Measurements from ENCODE around the gene HEPHL1.

HEPHL1 gene

GRCh38 chr11:94133752-94134151 lies 112.6 kb downstream of the HEPHL1 start:
- no peaks in the 10 kb centered on the region for H3K36me3 ChIP-seq
- H3K4me3 ChIP-seq (ENCODE audit: low read depth in 1 of 2, low read length in 1 of 2): no peak overlapping the region
- H3K4me1 ChIP-seq (ENCODE audit: control insufficient read depth in 1 of 2, insufficient read depth in 1 of 2, low read depth in 1 of 2, low read length in 1 of 2): peaks cover 16 to 21% of the 10 kb centered on the region in 2 experiments
- H3K27ac ChIP-seq: no peak overlapping the region
- no peak for TF ChIP-seq CTCF (IDR thresholded peaks at IDR 0.05)
- peaks cover 28% of the 10 kb centered on the region for H3K27me3 ChIP-seq
- H3K9me3 ChIP-seq: no peaks in the 10 kb centered on the region

GRCh38 chr11:94134651-94135512 lies 113.7 kb downstream of the HEPHL1 start:
- H3K4me1 ChIP-seq (ENCODE audit: control insufficient read depth in 1 of 2, insufficient read depth in 1 of 2, low read depth in 1 of 2, low read length in 1 of 2): peaks cover 6 to 10% of the 10 kb centered on the region in 2 experiments
- H3K9me3 ChIP-seq: no peaks in the 10 kb centered on the region
- H3K27ac ChIP-seq: no peak overlapping the region
- H3K4me3 ChIP-seq (ENCODE audit: low read depth in 1 of 2, low read length in 1 of 2): no peak overlapping the region
- H3K27me3 ChIP-seq: peaks cover 16% of the 10 kb centered on the region
- TF ChIP-seq CTCF (IDR thresholded peaks at IDR 0.05): no peak
- H3K36me3 ChIP-seq: no peaks in the 10 kb centered on the region

- no peaks in the 10 kb centered on the region for H3K36me3 ChIP-seq
- H3K27me3 ChIP-seq: no peaks in the 10 kb centered on the region
- H3K9me3 ChIP-seq: no peaks in the 10 kb centered on the region
- H3K27ac ChIP-seq: no peak overlapping the region
- H3K4me3 ChIP-seq (ENCODE audit: low read depth in 1 of 2, low read length in 1 of 2): no peak overlapping the region
- no peak for TF ChIP-seq CTCF (IDR thresholded peaks at IDR 0.05)
- H3K4me1 ChIP-seq (ENCODE audit: control insufficient read depth in 1 of 2, insufficient read depth in 1 of 2, low read depth in 1 of 2, low read length in 1 of 2): no peaks in the 10 kb centered on the region
Measured at GRCh38 chr11:94139416-94139815, 118.3 kb downstream of the HEPHL1 start.

GRCh38 chr11:94140154-94140655 lies 119.1 kb downstream of the HEPHL1 start:
- no peak for TF ChIP-seq CTCF (IDR thresholded peaks at IDR 0.05)
- H3K27ac ChIP-seq: no peak overlapping the region
- no peaks in the 10 kb centered on the region for H3K27me3 ChIP-seq
- no peaks in the 10 kb centered on the region for H3K36me3 ChIP-seq
- H3K4me3 ChIP-seq (ENCODE audit: low read depth in 1 of 2, low read length in 1 of 2): no peak overlapping the region
- H3K9me3 ChIP-seq: no peaks in the 10 kb centered on the region
- no peaks in the 10 kb centered on the region for H3K4me1 ChIP-seq (ENCODE audit: control insufficient read depth in 1 of 2, insufficient read depth in 1 of 2, low read depth in 1 of 2, low read length in 1 of 2)

- Histone ChIP-seq H3K9me3 (no peaks in the 10 kb centered on the region), H3K27me3 (no peaks in the 10 kb centered on the region), H3K4me3 (ENCODE audit: low read depth in 1 of 2, low read length in 1 of 2) (no peak overlapping the region), H3K36me3 (no peaks in the 10 kb centered on the region), H3K27ac (no peak overlapping the region), H3K4me1 (ENCODE audit: control insufficient read depth in 1 of 2, insufficient read depth in 1 of 2, low read depth in 1 of 2, low read length in 1 of 2) (no peaks in the 10 kb centered on the region)
- no peak for TF ChIP-seq CTCF (IDR thresholded peaks at IDR 0.05)
Measured at GRCh38 chr11:94141511-94142307, 120.6 kb downstream of the HEPHL1 start.
